Stomach (tissue), 9 donors: Measurements from ENCODE around the gene PLIN1. TPM values are rescaled to one million over a fixed set of nuclear protein-coding genes. Genes with fewer than 3 reads are reported as not detected.

Experiments
- DNase-seq, 2 donors: peaks; one replicate each; pipeline versions ENCODE4 v3.0.0 to v3.0.0-alpha.2; 2013 to 2019
- H3K27ac ChIP-seq, 5 donors: fragments of 200-600 bp in 4 of 5; sonication (generic) in 4 of 5; one replicate each; pipeline ENCODE4 v1.5.1; 2013 to 2019; ENCODE audit warnings: mild to moderate bottlenecking in 1 of 5, moderate library complexity in 1 of 5
- H3K27me3 ChIP-seq, 3 donors: fragments of 200-600 bp; sonication (generic); one replicate each; pipeline ENCODE4 v1.5.1; 2017 to 2019; ENCODE audit warnings: mixed run types in 1 of 3
- H3K36me3 ChIP-seq, 4 donors: fragments of 200-600 bp; sonication (generic); 1 replicate in 3 of 4; 2 replicates in 1 of 4; pipeline ENCODE4 v1.5.1; 2016 to 2019
- H3K4me1 ChIP-seq, 4 donors: fragments of 200-600 bp; sonication (generic); one replicate each; pipeline ENCODE4 v1.5.1; 2016 to 2019
- H3K4me3 ChIP-seq, 4 donors: fragments of 200-600 bp; sonication (generic) in 3 of 4; one replicate each; pipeline ENCODE4 v1.5.1; 2016 to 2019; ENCODE audit warnings: mild to moderate bottlenecking in 1 of 4
- H3K9me3 ChIP-seq, 4 donors: fragments of 200-600 bp; sonication (generic); one replicate each; pipeline ENCODE4 v1.5.1; 2016 to 2019
- EP300 ChIP-seq: sonication (generic); formaldehyde crosslinking; IDR thresholded peaks from one replicate; pipeline ENCODE4 v1.6.1; 2017; ENCODE audit warnings: antibody characterized with exemption
- POLR2A ChIP-seq, 4 donors: fragments of 450-650 bp; IDR thresholded peaks; one replicate each; pipeline ENCODE4 v1.6.1; 2016; ENCODE audit warnings: antibody characterized with exemption in 4 of 4, control low read depth in 2 of 4, mild to moderate bottlenecking in 1 of 4, moderate library complexity in 1 of 4
- POLR2AphosphoS5 ChIP-seq, 3 donors: sonication (generic); formaldehyde crosslinking; IDR thresholded peaks; one replicate each; pipeline ENCODE4 v1.6.1; 2016; ENCODE audit warnings: antibody characterized with exemption in 3 of 3
- WGBS, 5 donors: extraction: QIAGEN DNeasy Blood & Tissue Kit in 3 of 5; methylation state at CpG; one replicate each; pipeline versions ENCODE4 v1.1.5 to v1.1.7; 2013 to 2018; 5-methylcytosine and 5-hydroxymethylcytosine counted together
- intact Hi-C: fragments of 100-400 bp; cut with DNase I; formaldehyde crosslinking; loops from one replicate; pipeline ENCODE4 v1.15.1; 2023; ENCODE audit warnings: low total_unique reads
- polyA plus RNA-seq, 3 donors: library from polyadenylated mRNA; stranded (reverse); fragments of 200-250 nt; gene quantifications; one replicate each; pipeline ENCODE4 v1.2.3, GENCODE V29; 2013
- total RNA-seq, 5 donors: library from RNA; depleted of rRNA; stranded (reverse); fragments of >200 nt; gene quantifications; one replicate each; pipeline versions ENCODE4 v1.1.0 to v1.2.3, GENCODE V29; 2014 to 2016
- TF ChIP-seq, protein P1 (sequence below), 7 experiments: fragments of 450-650 bp in 4 of 7; fragments of 200-600 bp in 3 of 7; sonication (generic) in 3 of 7; IDR thresholded peaks; one replicate each; pipeline ENCODE4 v1.5.1; 2016 to 2019; ENCODE audit warnings: antibody characterized with exemption in 7 of 7, control low read depth in 2 of 7, mild to moderate bottlenecking in 1 of 7
- donor health status: healthy with polysubstance abuse.
- donor health status: Bipolar disorder and iron deficiency.
- donor health status: healthy.

The PLIN1 gene
- total and polyA plus RNA-seq, 8 donors: 0.12 to 7.6 (median 3.4) TPM

DNA sequence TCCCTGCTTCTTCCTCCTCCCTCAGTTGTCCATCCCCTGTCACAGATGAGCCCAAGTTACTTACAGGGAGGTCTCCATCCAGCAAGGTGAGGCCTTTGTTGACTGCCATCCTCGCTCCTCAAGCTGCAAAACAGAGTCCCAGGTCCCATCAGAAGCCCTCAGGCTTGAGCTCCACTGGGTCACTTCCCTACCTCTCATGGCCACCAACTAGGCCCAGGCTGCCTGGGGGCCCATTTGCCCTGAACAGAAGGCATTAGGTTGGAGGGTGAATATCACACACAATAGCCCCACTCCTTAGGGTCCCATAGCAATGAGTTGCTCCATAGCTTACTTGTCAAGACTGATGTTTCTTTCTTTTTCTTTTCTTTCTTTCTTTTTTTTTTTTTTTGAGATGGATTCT, 1.8 kb downstream of the PLIN1 start:
- DNase-seq: no peak
- Histone ChIP-seq H3K4me3 (no peak overlapping the region), H3K27me3 (no peaks in the 10 kb centered on the region), H3K27ac (no peak overlapping the region), H3K4me1 (peaks cover 9 to 34% (median 30%) of the 10 kb centered on the region in 4 donors), H3K36me3 (peaks cover 0 to under 1% (median 0%) of the 10 kb centered on the region in 4 donors), H3K9me3 (no peaks in the 10 kb centered on the region)
- intact Hi-C loops: no loop called here
- TF ChIP-seq POLR2AphosphoS5 (IDR thresholded peaks at IDR 0.05): no peak
- TF ChIP-seq, protein P1, sequence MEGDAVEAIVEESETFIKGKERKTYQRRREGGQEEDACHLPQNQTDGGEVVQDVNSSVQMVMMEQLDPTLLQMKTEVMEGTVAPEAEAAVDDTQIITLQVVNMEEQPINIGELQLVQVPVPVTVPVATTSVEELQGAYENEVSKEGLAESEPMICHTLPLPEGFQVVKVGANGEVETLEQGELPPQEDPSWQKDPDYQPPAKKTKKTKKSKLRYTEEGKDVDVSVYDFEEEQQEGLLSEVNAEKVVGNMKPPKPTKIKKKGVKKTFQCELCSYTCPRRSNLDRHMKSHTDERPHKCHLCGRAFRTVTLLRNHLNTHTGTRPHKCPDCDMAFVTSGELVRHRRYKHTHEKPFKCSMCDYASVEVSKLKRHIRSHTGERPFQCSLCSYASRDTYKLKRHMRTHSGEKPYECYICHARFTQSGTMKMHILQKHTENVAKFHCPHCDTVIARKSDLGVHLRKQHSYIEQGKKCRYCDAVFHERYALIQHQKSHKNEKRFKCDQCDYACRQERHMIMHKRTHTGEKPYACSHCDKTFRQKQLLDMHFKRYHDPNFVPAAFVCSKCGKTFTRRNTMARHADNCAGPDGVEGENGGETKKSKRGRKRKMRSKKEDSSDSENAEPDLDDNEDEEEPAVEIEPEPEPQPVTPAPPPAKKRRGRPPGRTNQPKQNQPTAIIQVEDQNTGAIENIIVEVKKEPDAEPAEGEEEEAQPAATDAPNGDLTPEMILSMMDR (IDR thresholded peaks at IDR 0.05): no peak
- 93 to 100% (median 96%) methylated on average over 1 of the region's 1 CpG for WGBS, 5 donors

DNA sequence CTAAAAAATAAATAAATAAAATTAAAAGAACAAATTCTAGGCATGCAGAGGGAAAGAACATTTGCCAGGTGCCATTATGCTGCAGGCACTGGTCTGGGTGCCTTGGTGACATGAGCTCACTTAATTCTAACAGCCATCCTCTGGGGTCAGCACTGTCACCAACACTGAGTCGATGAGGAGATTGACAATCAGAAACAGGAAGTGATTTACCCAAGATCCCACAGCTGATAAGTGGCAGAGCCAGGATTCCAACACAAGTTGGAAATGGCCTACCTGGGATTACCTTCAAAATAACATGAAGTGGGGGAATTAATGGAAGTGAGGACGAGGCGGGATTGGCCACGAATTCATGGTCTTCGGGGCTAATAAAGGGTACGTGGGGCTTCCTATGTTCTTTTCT, 3.6 kb downstream of the PLIN1 start:
- Histone ChIP-seq H3K9me3 (no peaks in the 10 kb centered on the region), H3K4me3 (no peak overlapping the region), H3K36me3 (no peaks in the 10 kb centered on the region), H3K4me1 (peaks cover under 1 to 25% (median 14%) of the 10 kb centered on the region in 4 donors), H3K27me3 (no peaks in the 10 kb centered on the region), H3K27ac (no peak overlapping the region)
- DNase-seq: no peak
- intact Hi-C loops: no loop called here
- TF ChIP-seq EP300: no peak
- TF ChIP-seq POLR2AphosphoS5 (IDR thresholded peaks at IDR 0.05): no peak
- no peak for TF ChIP-seq POLR2A (IDR thresholded peaks at IDR 0.05)
- TF ChIP-seq, protein P1 (IDR thresholded peaks at IDR 0.05): no peak
- 68 to 90% (median 79%) methylated on average over 6 of the region's 6 CpGs for whole genome bisulfite sequencing, 5 donors

DNA sequence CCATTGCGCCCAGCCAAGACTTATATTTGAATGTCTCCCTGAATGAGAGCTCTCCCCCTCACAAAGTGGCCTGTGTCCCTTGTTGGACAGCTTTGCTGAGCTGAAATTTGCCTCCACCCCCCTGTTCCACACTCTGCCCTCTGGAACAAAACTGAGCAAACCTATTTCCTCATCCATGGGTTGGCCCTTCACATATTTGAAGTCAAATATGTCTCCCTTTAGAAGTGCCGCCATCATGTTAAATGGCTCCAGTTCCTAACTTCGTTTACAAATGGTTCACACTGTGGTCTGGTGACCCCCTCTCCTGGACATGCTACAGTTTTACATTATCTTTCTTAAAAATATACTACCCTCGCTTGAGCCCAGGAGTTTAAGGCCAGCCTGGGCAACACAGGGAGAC, 4.6 kb downstream of the PLIN1 start:
- no peak overlapping the region for H3K4me3 ChIP-seq
- DNase-seq: no peak
- peaks cover 0 to 15% (median 3%) of the 10 kb centered on the region in 4 donors for H3K4me1 ChIP-seq
- 79 to 86% (median 82%) methylated on average over 4 of the region's 4 CpGs for WGBS, 5 donors
- H3K27me3 ChIP-seq: no peaks in the 10 kb centered on the region
- no peaks in the 10 kb centered on the region for H3K36me3 ChIP-seq
- H3K9me3 ChIP-seq: no peaks in the 10 kb centered on the region
- intact Hi-C loops: no loop called here
- no peak overlapping the region for H3K27ac ChIP-seq
- TF ChIP-seq POLR2AphosphoS5 (IDR thresholded peaks at IDR 0.05) (no peak), POLR2A (IDR thresholded peaks at IDR 0.05) (no peak), EP300 (no peak)
- TF ChIP-seq, protein P1 (IDR thresholded peaks at IDR 0.05): no peak

DNA sequence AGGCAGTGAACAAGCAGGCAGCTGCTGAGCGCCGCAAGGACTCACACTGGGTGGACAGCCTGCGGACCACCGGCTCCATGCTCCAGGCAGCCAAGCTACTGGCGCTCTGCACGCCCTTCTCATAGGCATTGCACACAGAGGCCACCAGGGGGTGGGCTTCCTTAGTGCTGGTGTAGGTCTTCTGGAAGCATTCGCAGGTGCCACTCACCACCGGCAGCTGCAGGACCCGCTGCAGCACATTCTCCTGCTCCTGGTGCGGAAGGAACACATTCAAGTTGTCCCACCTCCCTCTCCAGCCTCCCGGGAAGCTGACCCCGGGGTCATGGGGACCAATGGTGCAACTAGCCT, 6.0 kb downstream of the PLIN1 start:
- Histone ChIP-seq H3K4me3 (no peak overlapping the region), H3K27me3 (no peaks in the 10 kb centered on the region), H3K9me3 (no peaks in the 10 kb centered on the region), H3K36me3 (no peaks in the 10 kb centered on the region), H3K4me1 (peaks cover 0 to 9% (median 0%) of the 10 kb centered on the region in 4 donors), H3K27ac (no peak overlapping the region)
- peak in 1 of 2 donors; percentile 49 for DNase-seq
- intact Hi-C loops: no loop called here
- TF ChIP-seq EP300: no peak
- TF ChIP-seq, protein P1 (IDR thresholded peaks at IDR 0.05): peak in 4 of 7 experiments; percentile 14 to 29 (median 21)
- TF ChIP-seq POLR2A (IDR thresholded peaks at IDR 0.05): no peak
- 50 to 72% (median 65%) methylated on average over 4 to 12 of the region's 12 CpGs for WGBS, 5 donors
